Prostate gland (tissue), 2 donors: Measurements from ENCODE around the gene KCNK1. TPM values are rescaled to one million over a fixed set of nuclear protein-coding genes. Genes with fewer than 3 reads are reported as not detected.

ENCODE experiments used
- DNase-seq: peaks from one replicate; pipeline ENCODE4 v3.0.0-alpha.2; 2019; ENCODE audit warnings: low spot score
- H3K27ac ChIP-seq, 2 donors: fragments of 200-600 bp; sonication (generic); 2 replicates each; pipeline ENCODE4 v1.5.1; 2017 to 2019
- H3K27me3 ChIP-seq: fragments of 200-600 bp; sonication (generic); replicated peaks from 2 replicates; pipeline ENCODE4 v1.5.1; 2019; ENCODE audit not compliant: insufficient read depth
- H3K36me3 ChIP-seq, 2 donors: fragments of 200-600 bp; sonication (generic); 1 replicate in 1 of 2; 2 replicates in 1 of 2; pipeline versions ENCODE4 v1.5.1 to v1.8.1; 2017 to 2019
- H3K4me1 ChIP-seq: fragments of 200-600 bp; sonication (generic); replicated peaks from 2 replicates; pipeline ENCODE4 v1.5.1; 2019
- H3K4me3 ChIP-seq, 2 donors: fragments of 200-600 bp; sonication (generic); 2 replicates each; pipeline ENCODE4 v1.5.1; 2017 to 2019
- H3K9me3 ChIP-seq: fragments of 200-600 bp; sonication (generic); 2 replicates; pipeline ENCODE4 v1.5.1; 2017
- POLR2A ChIP-seq: fragments of 450-650 bp; IDR thresholded peaks from one replicate; pipeline ENCODE4 v1.6.1; 2016; ENCODE audit warnings: antibody characterized with exemption, mild to moderate bottlenecking
- POLR2AphosphoS5 ChIP-seq: sonication (generic); formaldehyde crosslinking; IDR thresholded peaks from one replicate; pipeline ENCODE4 v1.6.1; 2017; ENCODE audit warnings: antibody characterized with exemption
- WGBS: methylation state at CpG from one replicate; pipeline ENCODE4 v1.1.5; 2018; 5-methylcytosine and 5-hydroxymethylcytosine counted together
- intact Hi-C: fragments of 100-400 bp; cut with DNase I; formaldehyde crosslinking; loops from one replicate; pipeline ENCODE4 v1.14.2; 2022
- total RNA-seq, 2 donors: library from RNA; depleted of rRNA; stranded (reverse); fragments of >200 nt; gene quantifications; one replicate each; pipeline ENCODE4 v1.1.0, GENCODE V29; 2016
- TF ChIP-seq, protein P1 (sequence below), 4 experiments: fragments of 200-600 bp in 2 of 4; fragments of 450-650 bp in 2 of 4; sonication (generic) in 2 of 4; IDR thresholded peaks; 1 replicate in 3 of 4; 2 replicates in 1 of 4; pipeline ENCODE4 v1.5.1; 2016 to 2019; ENCODE audit warnings: antibody characterized with exemption in 4 of 4, mild to moderate bottlenecking in 2 of 4, moderate library complexity in 2 of 4

Gene KCNK1
- total RNA-seq, 2 donors from 2014 or later = 4.0 to 9.7 TPM

- Histone ChIP-seq H3K36me3 (no peaks in the 10 kb centered on the region), H3K9me3 (no peaks in the 10 kb centered on the region), H3K27ac (no peak overlapping the region), H3K4me3 (no peak overlapping the region), H3K4me1 (no peaks in the 10 kb centered on the region), H3K27me3 (no peaks in the 10 kb centered on the region)
- intact Hi-C loops = no loop called here
- TF ChIP-seq POLR2AphosphoS5 = no peak
- TF ChIP-seq POLR2A = no peak
- TF ChIP-seq, protein P1, sequence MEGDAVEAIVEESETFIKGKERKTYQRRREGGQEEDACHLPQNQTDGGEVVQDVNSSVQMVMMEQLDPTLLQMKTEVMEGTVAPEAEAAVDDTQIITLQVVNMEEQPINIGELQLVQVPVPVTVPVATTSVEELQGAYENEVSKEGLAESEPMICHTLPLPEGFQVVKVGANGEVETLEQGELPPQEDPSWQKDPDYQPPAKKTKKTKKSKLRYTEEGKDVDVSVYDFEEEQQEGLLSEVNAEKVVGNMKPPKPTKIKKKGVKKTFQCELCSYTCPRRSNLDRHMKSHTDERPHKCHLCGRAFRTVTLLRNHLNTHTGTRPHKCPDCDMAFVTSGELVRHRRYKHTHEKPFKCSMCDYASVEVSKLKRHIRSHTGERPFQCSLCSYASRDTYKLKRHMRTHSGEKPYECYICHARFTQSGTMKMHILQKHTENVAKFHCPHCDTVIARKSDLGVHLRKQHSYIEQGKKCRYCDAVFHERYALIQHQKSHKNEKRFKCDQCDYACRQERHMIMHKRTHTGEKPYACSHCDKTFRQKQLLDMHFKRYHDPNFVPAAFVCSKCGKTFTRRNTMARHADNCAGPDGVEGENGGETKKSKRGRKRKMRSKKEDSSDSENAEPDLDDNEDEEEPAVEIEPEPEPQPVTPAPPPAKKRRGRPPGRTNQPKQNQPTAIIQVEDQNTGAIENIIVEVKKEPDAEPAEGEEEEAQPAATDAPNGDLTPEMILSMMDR (IDR thresholded peaks at IDR 0.05) = no peak
- WGBS = 24% methylated on average over 8 of the region's 8 CpGs
- no peak for DNase-seq
These were observed 14.9 kb upstream of the KCNK1 start for GRCh38 chr1:233598891-233599541.

GRCh38 chr1:233599542-233600073 lies 14.3 kb upstream of the KCNK1 start:
- no peak for TF ChIP-seq POLR2AphosphoS5
- no peak for TF ChIP-seq POLR2A
- TF ChIP-seq, protein P1 (IDR thresholded peaks at IDR 0.05) = no peak
- Histone ChIP-seq H3K27ac (no peak overlapping the region), H3K27me3 (no peaks in the 10 kb centered on the region), H3K4me1 (no peaks in the 10 kb centered on the region), H3K36me3 (no peaks in the 10 kb centered on the region), H3K4me3 (no peak overlapping the region), H3K9me3 (no peaks in the 10 kb centered on the region)
- WGBS = 75% methylated on average over 5 of the region's 5 CpGs
- intact Hi-C loops = no loop called here
- no peak for DNase-seq

- 28% methylated on average over 1 of the region's 1 CpG for WGBS
- intact Hi-C loops = no loop called here
These were observed 13.4 kb upstream of the KCNK1 start for GRCh38 chr1:233600488-233600887.

DNA sequence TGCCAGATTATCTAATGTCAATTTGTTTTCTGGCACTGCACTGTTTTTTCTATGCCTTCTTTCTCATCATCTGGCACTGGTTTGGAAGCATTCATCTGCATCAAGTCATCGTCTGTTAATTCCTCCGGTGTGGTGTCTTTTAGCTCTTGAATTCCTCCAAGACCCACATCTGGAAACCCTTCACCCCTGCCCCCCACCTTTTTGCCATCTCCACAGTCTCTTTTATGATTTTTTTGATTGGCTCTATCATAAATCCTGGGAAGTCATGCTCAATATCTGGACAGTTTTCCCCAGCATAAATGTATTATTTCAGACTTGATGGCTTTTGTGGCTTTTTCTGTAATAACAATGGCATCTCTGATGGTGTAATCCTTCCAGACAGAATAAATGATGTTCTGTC lies 10.4 kb upstream of the KCNK1 start:
- Histone ChIP-seq H3K4me1 (no peaks in the 10 kb centered on the region), H3K27ac (no peak overlapping the region), H3K36me3 (no peaks in the 10 kb centered on the region), H3K9me3 (no peaks in the 10 kb centered on the region), H3K4me3 (no peak overlapping the region), H3K27me3 (no peaks in the 10 kb centered on the region)
- intact Hi-C loops = no loop called here
- no peak for DNase-seq
- WGBS = 89% methylated on average over 2 of the region's 2 CpGs
- TF ChIP-seq, protein P1 (IDR thresholded peaks at IDR 0.05) = no peak
- TF ChIP-seq POLR2AphosphoS5 (no peak), POLR2A (no peak)

More at GRCh38 chr1:233600488-233600887, 13.4 kb upstream of the KCNK1 start:
- TF ChIP-seq POLR2AphosphoS5 = no peak
- TF ChIP-seq, protein P1 (IDR thresholded peaks at IDR 0.05) = no peak
- TF ChIP-seq POLR2A = no peak
- DNase-seq = no peak
- H3K27me3 ChIP-seq = no peaks in the 10 kb centered on the region
- no peaks in the 10 kb centered on the region for H3K9me3 ChIP-seq
- no peak overlapping the region for H3K4me3 ChIP-seq
- no peak overlapping the region for H3K27ac ChIP-seq
- H3K4me1 ChIP-seq = no peaks in the 10 kb centered on the region
- no peaks in the 10 kb centered on the region for H3K36me3 ChIP-seq

DNA sequence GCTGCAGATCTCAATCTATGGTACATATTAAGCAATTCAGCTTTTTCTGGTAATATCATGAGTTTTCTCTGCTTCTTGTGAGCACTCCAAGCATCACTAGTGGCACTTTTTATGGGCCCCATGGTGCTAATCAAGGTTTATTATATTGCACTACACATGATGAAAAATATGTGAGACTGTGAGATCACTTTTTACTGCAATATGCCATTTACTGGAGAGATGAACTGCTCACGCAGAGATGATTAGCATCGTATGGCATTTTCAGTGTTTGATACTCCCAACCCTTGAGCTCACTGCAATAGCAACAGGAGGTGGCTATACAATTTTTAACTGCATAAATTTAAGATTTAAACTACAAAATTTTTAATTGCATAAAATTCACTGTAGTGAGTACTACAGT lies 8.7 kb upstream of the KCNK1 start:
- intact Hi-C loops = no loop called here
- H3K27me3 ChIP-seq = no peaks in the 10 kb centered on the region
- H3K27ac ChIP-seq = no peak overlapping the region
- H3K9me3 ChIP-seq = no peaks in the 10 kb centered on the region
- DNase-seq = no peak
- H3K4me1 ChIP-seq = no peaks in the 10 kb centered on the region
- no peaks in the 10 kb centered on the region for H3K36me3 ChIP-seq
- 56% methylated on average over 2 of the region's 2 CpGs for WGBS
- H3K4me3 ChIP-seq = no peak overlapping the region
- TF ChIP-seq POLR2A (no peak), POLR2AphosphoS5 (no peak)
- TF ChIP-seq, protein P1 (IDR thresholded peaks at IDR 0.05) = no peak
